Measurements from ENCODE around the gene SPRY4.

GRCh38 chr5:142324136-142324870, 518 bp downstream of the SPRY4 start:
- TF ChIP-seq CTCF (IDR thresholded peaks at IDR 0.05) (no peak), USF2 (CRISPR knock-in tag; IDR thresholded peaks at IDR 0.05) (no peak), HMGA2 (CRISPR knock-in tag; IDR thresholded peaks at IDR 0.05) (no peak), ZNF281 (CRISPR knock-in tag; IDR thresholded peaks at IDR 0.05) (peak; percentile 47; the same call in 1 of the 2 replicates), JUN (CRISPR knock-in tag; IDR thresholded peaks at IDR 0.05) (peak; percentile 21; the same call in 1 of the 2 replicates), IRF1 (CRISPR knock-in tag; IDR thresholded peaks at IDR 0.05) (no peak), FOXK1 (CRISPR knock-in tag; IDR thresholded peaks at IDR 0.05) (no peak), MLX (CRISPR knock-in tag; IDR thresholded peaks at IDR 0.05) (no peak), ZNF317 (CRISPR knock-in tag; IDR thresholded peaks at IDR 0.05; ENCODE audit: borderline replicate concordance, low read depth) (0 out of 2 replicates have a peak, but pooled peaks have one; percentile 45)

All from WTC11 (cell line).